ENCODE measurements around the gene LRP6. TPM values are rescaled to one million over a fixed set of nuclear protein-coding genes. Genes with fewer than 3 reads are reported as not detected.

Gene LRP6
- total RNA-seq, 1 donor from 2014 or later, result 56.2 TPM

DNA sequence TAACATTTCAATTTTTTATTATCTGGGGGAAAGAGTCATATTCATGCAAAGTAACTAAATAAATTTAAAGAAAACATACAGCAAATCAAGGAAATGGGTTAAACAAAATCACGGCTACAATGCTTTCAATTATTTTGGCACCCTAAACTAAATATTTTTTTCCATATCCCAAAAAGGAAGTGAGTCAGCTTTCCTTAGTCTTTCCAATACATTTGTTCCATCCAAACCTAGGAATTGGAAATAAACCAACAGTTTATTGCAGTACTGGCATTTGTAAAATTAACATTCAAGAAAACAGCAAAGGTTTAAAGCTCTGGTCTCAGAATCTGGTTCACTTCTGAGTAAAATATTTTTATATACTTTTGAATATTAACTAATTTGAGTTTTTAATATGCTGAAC is 106.9 kb downstream of the LRP6 start:
- peaks cover 18% of the 10 kb centered on the region for H3K36me3 Mint-ChIP-seq (ENCODE audit: low read depth)
- no peak overlapping the region for H3K4me3 Mint-ChIP-seq
- DNase-seq (ENCODE audit: low read depth, low spot score), result no peak
- no peak overlapping the region for H3K27ac Mint-ChIP-seq (ENCODE audit: unreplicated experiment)
- no peaks in the 10 kb centered on the region for H3K9me3 Mint-ChIP-seq
- no peaks in the 10 kb centered on the region for H3K27me3 Mint-ChIP-seq (ENCODE audit: low read depth)
- TF ChIP-seq, protein P1, sequence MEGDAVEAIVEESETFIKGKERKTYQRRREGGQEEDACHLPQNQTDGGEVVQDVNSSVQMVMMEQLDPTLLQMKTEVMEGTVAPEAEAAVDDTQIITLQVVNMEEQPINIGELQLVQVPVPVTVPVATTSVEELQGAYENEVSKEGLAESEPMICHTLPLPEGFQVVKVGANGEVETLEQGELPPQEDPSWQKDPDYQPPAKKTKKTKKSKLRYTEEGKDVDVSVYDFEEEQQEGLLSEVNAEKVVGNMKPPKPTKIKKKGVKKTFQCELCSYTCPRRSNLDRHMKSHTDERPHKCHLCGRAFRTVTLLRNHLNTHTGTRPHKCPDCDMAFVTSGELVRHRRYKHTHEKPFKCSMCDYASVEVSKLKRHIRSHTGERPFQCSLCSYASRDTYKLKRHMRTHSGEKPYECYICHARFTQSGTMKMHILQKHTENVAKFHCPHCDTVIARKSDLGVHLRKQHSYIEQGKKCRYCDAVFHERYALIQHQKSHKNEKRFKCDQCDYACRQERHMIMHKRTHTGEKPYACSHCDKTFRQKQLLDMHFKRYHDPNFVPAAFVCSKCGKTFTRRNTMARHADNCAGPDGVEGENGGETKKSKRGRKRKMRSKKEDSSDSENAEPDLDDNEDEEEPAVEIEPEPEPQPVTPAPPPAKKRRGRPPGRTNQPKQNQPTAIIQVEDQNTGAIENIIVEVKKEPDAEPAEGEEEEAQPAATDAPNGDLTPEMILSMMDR (conservative IDR thresholded peaks at IDR 0.05), result no peak
- peaks cover 11% of the 10 kb centered on the region for H3K4me1 Mint-ChIP-seq

DNA sequence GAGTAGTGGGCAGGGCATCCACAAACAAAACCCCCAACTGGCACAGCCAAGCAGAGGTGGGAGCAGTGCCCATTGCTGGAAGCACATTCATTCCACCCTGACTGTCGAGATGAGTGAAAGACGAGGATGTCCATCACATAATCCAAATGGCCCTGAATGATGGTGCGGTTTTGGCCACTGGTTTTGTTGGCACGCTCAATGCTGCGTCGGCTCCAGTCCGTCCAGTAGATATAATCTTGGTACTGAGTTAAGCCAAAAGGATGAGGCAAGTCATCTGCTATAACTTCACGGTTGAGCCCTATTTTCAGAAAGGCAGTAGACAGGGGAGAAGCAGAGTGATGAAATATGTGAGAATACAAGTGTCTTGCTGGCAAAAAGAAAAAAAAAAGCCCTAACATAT is 108.0 kb downstream of the LRP6 start:
- Mint-ChIP-seq H3K4me3 (no peak overlapping the region), H3K36me3 (ENCODE audit: low read depth) (peaks cover 14% of the 10 kb centered on the region), H3K27ac (ENCODE audit: unreplicated experiment) (peak overlapping the region; percentile 29), H3K27me3 (ENCODE audit: low read depth) (no peaks in the 10 kb centered on the region), H3K4me1 (no peaks in the 10 kb centered on the region), H3K9me3 (no peaks in the 10 kb centered on the region)
- TF ChIP-seq, protein P1 (conservative IDR thresholded peaks at IDR 0.05), result no peak
- no peak for DNase-seq (ENCODE audit: low read depth, low spot score)

DNA sequence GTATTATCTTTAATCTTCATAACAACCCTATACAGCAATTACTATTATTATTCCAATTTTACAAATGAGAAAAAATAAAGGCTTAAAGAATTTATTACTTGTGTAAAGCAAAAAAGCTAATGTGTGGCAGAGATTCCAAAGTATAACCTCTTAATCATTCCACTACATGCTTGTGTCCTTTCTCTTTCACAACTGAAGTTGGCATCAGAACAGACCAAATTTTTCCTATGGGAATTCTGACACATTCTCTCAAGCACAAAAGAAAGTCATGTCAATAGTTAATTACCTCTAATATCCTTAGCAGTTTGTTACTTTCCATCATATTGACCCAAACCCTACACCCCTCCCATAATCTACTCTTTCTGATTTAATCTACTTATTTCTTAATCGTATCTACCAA is 109.4 kb downstream of the LRP6 start:
- TF ChIP-seq, protein P1 (conservative IDR thresholded peaks at IDR 0.05), result no peak
- Mint-ChIP-seq H3K4me3 (no peak overlapping the region), H3K36me3 (ENCODE audit: low read depth) (peaks cover 17% of the 10 kb centered on the region), H3K9me3 (no peaks in the 10 kb centered on the region), H3K27me3 (ENCODE audit: low read depth) (no peaks in the 10 kb centered on the region), H3K4me1 (no peaks in the 10 kb centered on the region), H3K27ac (ENCODE audit: unreplicated experiment) (no peak overlapping the region)
- DNase-seq (ENCODE audit: low read depth, low spot score), result no peak

DNA sequence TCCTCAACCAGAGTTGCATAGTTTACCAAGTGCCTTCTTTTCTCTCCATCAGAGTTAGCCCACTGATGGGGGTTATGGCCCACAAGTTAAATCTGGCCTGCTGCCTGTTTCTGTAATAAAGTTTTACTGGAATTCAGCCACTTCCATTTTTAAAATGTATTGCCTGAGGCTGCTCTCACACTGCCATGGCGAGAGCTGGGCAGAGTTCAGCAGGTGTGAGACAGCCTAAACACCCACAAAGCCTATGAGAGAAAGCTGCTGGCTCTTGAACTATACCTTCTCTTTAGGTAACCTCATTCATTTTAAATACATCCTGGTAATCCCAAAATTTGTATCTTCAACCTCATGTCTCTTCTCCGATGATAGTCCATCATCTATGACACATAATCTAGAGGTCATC is 110.0 kb downstream of the LRP6 start:
- H3K27me3 Mint-ChIP-seq (ENCODE audit: low read depth), result no peaks in the 10 kb centered on the region
- TF ChIP-seq, protein P1 (conservative IDR thresholded peaks at IDR 0.05), result no peak
- H3K4me1 Mint-ChIP-seq, result no peaks in the 10 kb centered on the region
- H3K36me3 Mint-ChIP-seq (ENCODE audit: low read depth), result peaks cover 12% of the 10 kb centered on the region
- no peak overlapping the region for H3K4me3 Mint-ChIP-seq
- no peaks in the 10 kb centered on the region for H3K9me3 Mint-ChIP-seq
- no peak for DNase-seq (ENCODE audit: low read depth, low spot score)
- H3K27ac Mint-ChIP-seq (ENCODE audit: unreplicated experiment), result peak overlapping the region; percentile 2

DNA sequence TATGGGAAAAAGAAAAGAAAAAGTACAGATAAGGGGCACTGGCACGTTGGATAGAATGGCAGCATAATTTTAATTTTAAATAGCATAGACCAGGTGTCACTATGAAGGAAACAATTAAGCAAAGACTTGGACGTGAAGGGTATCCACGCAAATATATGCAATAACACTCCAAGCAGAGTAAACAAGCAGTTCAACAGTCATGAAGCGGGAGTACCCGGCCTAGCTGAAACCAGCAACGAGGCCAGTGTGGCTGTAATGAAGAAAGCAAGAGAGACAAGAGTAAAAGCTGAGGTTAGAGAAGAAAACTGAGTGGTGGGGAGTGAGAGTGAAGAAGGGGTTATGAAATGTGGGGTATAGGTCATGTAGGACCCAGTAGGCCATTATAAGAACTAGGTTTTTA is 110.7 kb downstream of the LRP6 start:
- Mint-ChIP-seq H3K36me3 (ENCODE audit: low read depth) (peaks cover 12% of the 10 kb centered on the region), H3K4me3 (no peak overlapping the region), H3K27ac (ENCODE audit: unreplicated experiment) (no peak overlapping the region), H3K27me3 (ENCODE audit: low read depth) (no peaks in the 10 kb centered on the region), H3K4me1 (no peaks in the 10 kb centered on the region), H3K9me3 (no peaks in the 10 kb centered on the region)
- no peak for DNase-seq (ENCODE audit: low read depth, low spot score)
- TF ChIP-seq, protein P1 (conservative IDR thresholded peaks at IDR 0.05), result no peak

DNA sequence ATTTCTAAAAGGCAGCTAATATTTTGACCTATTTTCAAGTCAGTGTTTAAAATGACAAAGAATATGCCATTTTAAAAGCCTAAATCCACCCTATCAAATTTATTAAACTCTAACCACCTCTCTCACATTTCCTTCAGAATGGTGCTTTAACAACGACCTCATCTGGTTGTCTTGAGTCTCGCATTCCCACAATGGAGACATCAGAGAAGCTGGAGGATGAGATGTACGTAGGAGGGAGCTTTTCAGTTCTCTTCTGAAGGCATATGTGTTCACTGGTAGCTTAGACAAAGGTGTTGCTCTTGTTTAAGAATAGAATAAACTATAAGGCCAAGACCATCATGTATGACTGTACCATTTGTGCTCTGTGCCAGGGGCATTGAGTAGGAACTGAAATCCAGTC is 113.2 kb downstream of the LRP6 start:
- Mint-ChIP-seq H3K36me3 (ENCODE audit: low read depth) (peaks cover 11% of the 10 kb centered on the region), H3K27ac (ENCODE audit: unreplicated experiment) (no peak overlapping the region), H3K4me1 (no peaks in the 10 kb centered on the region), H3K4me3 (no peak overlapping the region), H3K27me3 (ENCODE audit: low read depth) (no peaks in the 10 kb centered on the region), H3K9me3 (no peaks in the 10 kb centered on the region)
- TF ChIP-seq, protein P1 (conservative IDR thresholded peaks at IDR 0.05), result no peak
- DNase-seq (ENCODE audit: low read depth, low spot score), result no peak
